Measurements from ENCODE around the gene TMTC3.
A peak's percentile ranks its signal among the peaks of the same experiment; 100 is the strongest.
"Not testable (repeated sequence)": the region's sequence is repeated elsewhere in the genome, so short reads cannot be mapped to it uniquely, and the experiment has no call there.

Gene TMTC3

DNA sequence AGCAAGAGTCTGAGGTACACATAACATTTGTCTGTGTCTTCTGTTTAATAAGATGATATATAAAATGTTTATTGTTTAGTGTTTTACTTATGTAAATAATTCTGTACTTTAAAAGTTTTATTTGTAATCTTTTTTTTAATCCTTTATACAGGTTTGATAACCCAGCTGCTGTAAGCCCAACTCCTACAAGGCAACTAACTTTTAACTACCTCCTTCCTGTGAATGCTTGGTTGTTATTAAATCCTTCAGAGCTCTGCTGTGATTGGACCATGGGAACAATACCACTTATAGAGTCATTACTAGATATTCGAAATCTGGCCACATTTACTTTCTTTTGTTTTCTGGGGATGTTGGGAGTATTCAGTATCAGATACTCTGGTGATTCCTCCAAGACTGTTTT, 24.1 kb downstream of the TMTC3 start:
- no peak for DNase-seq (ENCODE audit: low read depth, low spot score)

- DNase-seq (ENCODE audit: low read depth, low spot score) = no peak
These were observed 25.3 kb downstream of the TMTC3 start for GRCh38 chr12:88167384-88167783.

DNA sequence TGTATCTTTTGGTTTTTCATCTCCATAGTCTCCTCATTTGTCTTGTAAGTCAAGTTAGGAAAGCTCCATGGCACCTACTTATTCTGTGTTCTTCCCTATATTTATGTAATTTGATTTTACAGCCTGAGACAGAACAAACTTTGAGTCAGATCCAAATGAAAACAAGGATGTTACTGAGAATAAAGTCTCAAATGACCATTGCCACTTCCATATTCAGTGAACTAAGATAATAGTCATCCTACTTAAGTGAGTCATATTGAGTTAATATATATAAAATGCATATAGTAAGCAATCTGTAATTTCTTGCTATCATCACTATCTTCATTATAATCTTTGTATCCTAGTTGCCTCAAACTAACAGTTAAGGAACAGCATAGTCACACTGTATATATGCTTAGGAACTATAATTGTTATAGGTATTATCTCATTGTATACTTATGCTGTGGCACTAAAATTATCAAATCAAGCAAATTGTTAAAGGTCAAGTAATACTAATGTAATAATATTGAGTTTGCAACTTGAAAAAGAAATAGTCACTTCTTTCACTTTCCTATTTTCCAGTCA, 30.8 kb downstream of the TMTC3 start:
- no peak for DNase-seq (ENCODE audit: low read depth, low spot score)

DNA sequence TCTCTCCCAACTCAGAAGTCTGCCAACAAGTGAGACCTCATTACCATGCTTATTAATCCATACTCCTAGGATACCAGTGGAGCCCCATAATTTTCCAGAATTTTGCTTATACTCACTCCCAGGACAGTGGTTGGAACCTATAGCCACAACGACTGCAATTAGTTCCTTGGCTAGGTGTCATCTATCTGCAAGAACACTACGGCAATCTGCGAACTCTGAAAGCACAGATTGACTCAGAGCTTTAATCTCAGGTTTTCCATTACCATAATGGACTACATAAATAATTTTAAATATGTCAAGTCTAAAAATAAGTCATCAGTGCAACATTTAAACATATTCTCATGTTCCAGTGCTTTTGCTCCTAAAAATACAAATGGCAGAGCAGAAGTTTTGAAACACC, 33.4 kb downstream of the TMTC3 start:
- DNase-seq (ENCODE audit: low read depth, low spot score) = no peak

GRCh38 chr12:88179436-88180014, 37.4 kb downstream of the TMTC3 start:
- DNase-seq (ENCODE audit: low read depth, low spot score) = no peak

DNA sequence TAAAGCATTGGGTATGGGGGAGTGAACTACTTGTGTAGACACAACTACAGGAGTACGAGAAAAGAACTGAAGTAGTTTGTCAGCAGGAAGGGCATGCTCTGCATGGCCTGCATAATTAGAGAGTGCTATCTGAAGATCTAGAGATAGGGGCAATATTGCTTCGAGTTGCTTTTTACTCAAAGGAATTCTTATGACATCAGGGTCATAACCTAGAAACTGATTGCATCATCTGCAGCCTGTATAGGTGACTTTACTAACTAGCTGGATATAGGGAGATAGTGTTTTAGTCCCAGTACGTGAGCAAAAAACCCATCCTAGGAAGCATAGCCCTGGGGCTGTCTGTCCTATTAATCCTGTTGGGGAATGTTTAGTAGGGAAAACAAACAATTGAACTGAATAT, 39.8 kb downstream of the TMTC3 start:
- no peak for DNase-seq (ENCODE audit: low read depth, low spot score)

- no peak for DNase-seq (ENCODE audit: low read depth, low spot score)
These were observed 40.3 kb downstream of the TMTC3 start for GRCh38 chr12:88182416-88182815.

- no peak for DNase-seq (ENCODE audit: low read depth, low spot score)
These were observed 42.1 kb downstream of the TMTC3 start for GRCh38 chr12:88184196-88184595.

DNA sequence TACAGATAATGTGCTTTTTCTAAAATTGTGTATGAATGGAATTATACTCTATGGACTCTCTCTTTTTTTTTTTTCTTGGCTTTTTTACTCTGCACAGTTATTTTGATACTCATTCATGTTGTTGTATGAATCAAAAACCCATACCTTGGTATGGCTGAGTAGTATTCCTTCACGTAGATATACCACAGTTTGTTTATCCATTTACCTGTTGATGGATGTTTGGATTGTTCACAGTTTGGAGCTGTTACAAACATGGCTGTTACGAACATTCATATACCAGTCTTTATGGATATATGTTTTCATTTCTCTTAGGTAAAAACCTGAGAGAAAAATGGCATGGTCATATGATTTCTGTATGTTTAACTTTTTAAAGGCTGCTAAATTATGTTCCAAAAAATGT, 43.2 kb downstream of the TMTC3 start:
- no peak for DNase-seq (ENCODE audit: low read depth, low spot score)

DNA sequence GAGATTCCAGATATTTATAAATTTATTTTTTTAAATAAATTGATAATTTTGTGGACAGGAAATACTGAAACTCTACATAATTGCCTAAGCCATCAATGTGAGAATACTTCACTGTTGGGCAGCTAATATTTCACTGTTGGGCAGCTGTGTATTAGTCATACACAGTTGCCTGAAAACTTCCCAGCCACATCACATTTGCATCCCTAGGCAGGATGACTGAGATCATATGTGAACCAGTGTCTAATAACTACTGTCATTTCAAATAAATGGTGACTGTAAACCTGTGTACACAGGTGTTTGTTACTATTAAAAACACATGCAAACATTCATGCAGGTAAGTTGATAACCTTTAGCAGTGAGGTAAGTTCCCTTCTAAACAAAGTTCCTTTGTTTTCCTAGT, 43.9 kb downstream of the TMTC3 start:
- peak; percentile 59 for DNase-seq (ENCODE audit: low read depth, low spot score)

DNA sequence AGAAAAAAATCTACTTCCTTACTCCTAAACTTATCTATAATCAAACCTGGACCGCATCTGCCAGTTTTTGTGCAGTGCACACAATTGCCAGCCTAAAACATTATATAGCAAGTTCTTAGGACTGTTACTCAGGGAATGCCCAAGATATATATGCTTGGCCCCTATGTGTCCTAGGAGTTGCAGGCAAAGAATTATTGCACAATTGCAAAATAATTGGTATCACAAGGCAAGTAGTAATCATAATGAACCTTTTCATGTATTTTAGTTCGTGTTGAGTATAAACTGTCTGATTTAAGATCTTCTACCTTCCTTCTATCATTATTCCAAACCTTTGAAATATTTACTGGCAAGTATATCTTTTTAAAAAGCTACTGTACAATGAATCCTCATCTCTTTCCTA, 45.5 kb downstream of the TMTC3 start:
- DNase-seq (ENCODE audit: low read depth, low spot score) = no peak

DNA sequence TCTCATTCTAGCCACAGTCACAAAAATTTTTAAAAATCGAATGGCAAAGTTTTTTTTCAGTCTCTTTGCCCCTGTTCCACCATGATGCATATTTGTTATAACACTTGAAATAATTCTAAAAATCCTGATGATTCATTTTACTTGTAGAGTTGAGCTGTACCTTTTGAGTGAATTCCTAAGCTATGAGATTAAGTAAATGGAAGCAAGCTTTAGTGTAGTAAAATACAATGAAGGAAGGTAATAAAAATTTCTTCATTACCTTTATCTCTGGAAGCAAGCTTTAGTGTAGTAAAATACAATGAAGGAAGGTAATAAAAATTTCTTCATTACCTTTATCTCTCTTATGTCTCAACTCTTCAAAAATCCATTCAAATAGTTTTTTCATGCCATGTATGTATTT, 46.1 kb downstream of the TMTC3 start:
- DNase-seq (ENCODE audit: low read depth, low spot score) = peak; percentile 14

- DNase-seq (ENCODE audit: low read depth, low spot score) = no peak
These were observed 50.3 kb downstream of the TMTC3 start for GRCh38 chr12:88192426-88192825.

DNA sequence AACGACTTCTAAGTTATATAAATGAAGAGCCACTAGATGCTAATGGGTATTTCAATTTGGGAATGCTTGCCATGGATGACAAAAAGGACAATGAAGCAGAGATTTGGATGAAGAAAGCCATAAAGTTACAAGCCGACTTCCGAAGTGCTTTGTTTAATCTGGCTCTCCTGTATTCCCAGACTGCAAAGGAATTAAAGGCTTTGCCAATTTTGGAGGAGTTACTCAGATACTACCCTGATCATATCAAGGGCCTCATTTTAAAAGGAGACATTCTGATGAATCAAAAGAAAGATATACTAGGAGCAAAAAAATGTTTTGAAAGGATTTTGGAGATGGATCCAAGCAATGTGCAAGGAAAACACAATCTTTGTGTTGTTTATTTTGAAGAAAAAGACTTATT, 52.8 kb downstream of the TMTC3 start:
- DNase-seq (ENCODE audit: low read depth, low spot score) = no peak

DNA sequence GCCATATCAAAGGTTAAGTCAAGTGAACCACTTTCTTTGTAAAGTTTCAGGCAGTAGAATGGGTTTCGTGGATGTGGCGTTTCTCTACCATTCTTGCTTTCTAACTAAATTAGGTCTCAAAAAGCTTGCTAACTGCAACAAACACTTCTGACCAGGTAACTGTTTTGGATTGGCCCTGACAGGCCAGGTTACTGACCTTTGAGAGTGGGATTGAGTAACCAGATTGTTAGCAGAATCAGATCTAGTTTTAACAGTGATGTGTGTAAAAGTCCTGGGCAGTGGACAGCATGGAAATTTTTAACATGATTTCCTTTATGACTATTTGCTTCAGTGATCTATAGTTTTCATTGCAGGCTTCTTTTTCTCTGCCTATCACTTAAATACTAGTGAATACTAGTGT, 57.9 kb downstream of the TMTC3 start:
- DNase-seq (ENCODE audit: low read depth, low spot score) = no peak

DNA sequence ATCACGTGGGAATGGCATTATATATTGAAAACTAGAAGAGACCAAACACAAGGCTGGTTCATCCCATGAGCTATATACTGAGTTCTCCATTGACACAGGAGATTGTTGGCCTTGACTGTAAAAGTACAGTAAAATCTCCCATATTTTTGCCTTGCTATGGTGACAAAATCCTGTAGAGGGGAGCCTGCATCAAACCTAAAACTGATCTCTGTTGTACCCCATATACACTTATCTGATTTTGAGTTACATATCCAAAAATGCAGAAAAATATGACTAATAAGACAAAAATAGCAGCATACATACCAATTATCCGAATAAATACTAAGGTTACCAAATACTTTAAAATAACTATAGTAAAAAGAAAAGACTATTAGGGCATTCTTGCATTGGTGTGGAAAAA, 60.4 kb downstream of the TMTC3 start:
- no peak for DNase-seq (ENCODE audit: low read depth, low spot score)

DNA sequence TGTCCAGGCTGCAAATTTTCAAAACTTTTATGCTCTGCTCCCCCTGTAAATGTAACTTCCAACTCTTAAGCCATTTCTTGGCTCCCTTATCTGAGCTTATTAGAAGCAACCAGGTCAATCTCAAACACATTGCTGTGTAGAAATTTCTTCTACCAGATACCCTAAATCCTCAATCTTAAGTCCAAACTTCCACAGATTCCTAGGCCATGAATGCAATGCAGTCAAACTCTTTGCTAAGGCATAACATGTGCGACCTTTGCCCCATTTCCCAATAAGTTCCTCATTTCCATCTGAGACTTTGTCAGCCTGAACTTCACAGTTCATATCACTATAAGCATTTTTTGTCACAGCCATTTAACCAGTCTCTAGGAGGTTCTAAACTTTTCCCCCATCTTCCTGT, 64.5 kb downstream of the TMTC3 start:
- no peak for DNase-seq (ENCODE audit: low read depth, low spot score)

GRCh38 chr12:88207921-88208620, 66.0 kb downstream of the TMTC3 start:
- DNase-seq (ENCODE audit: low read depth, low spot score) = no peak

DNA sequence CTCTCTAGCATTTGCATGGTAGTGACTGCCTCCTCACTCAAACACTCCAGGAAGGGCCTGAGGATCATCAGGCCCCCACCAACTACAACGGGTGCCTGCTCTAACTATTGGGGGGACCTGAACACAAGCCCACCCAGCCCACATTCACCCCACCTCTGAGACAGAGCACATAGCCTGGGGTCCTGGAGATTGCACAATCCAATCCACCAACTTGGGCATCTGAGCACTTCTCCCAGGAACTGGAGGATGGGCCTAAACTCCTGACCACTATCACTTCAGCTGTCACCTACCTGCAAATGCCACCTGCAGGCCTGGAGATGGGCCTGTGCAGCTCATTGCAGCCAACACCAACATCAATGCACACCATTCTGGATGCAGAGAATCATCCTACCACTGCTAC, 66.6 kb downstream of the TMTC3 start:
- DNase-seq (ENCODE audit: low read depth, low spot score) = no peak

GRCh38 chr12:88210311-88210710, 68.2 kb downstream of the TMTC3 start:
- not testable (repeated sequence) for DNase-seq (ENCODE audit: low read depth, low spot score)

DNA sequence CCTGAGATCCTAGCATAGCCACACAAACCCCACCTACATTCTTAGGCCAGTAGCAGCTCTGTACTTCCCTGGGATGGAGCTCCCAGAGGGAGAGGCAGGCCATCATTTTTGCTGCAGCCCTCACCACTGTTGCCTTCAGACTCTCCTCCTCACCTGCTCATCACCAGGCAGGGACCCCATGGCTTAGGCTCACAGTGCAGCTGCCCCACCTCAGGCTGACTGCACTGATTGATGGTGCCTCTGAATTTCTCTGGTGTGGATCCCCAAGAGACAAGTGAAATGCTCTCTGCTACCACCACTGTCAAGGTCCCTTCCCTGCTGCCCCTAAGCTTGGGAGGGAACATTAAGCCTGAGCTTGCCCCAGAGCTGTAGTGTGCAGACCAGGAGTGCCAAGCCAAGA, 76.2 kb downstream of the TMTC3 start:
- DNase-seq (ENCODE audit: low read depth, low spot score) = no peak

- no peak for DNase-seq (ENCODE audit: low read depth, low spot score)
These were observed 77.8 kb downstream of the TMTC3 start for GRCh38 chr12:88219861-88220260.

GRCh38 chr12:88223519-88223918, 81.4 kb downstream of the TMTC3 start:
- DNase-seq (ENCODE audit: low read depth, low spot score) = no peak

DNA sequence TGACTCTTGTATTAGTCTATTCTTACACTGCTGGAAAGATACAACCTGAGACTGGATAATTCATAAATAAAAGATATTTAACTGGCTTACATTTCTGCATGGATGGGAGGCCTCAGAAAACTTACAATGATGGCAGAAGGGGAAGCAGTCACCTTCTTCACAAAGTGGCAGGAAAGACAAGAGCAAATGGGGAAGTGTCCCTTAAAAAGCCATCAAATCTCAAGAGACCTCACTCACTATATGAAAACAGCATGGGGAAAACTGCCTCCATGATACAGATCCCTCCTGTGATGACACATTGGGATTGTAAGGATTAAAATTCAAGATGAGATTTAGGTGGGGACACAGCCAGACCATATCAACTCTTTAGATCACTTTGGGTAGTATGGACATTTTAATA, 83.7 kb downstream of the TMTC3 start:
- DNase-seq (ENCODE audit: low read depth, low spot score) = no peak

Measured in astrocyte of the hippocampus (primary cell).